Measurements from ENCODE around the gene TXNDC17.
A peak's percentile ranks its signal among the peaks of the same experiment; 100 is the strongest.
"Not testable (repeated sequence)": the region's sequence is repeated elsewhere in the genome, so short reads cannot be mapped to it uniquely, and the experiment has no call there.

TXNDC17 gene

DNA sequence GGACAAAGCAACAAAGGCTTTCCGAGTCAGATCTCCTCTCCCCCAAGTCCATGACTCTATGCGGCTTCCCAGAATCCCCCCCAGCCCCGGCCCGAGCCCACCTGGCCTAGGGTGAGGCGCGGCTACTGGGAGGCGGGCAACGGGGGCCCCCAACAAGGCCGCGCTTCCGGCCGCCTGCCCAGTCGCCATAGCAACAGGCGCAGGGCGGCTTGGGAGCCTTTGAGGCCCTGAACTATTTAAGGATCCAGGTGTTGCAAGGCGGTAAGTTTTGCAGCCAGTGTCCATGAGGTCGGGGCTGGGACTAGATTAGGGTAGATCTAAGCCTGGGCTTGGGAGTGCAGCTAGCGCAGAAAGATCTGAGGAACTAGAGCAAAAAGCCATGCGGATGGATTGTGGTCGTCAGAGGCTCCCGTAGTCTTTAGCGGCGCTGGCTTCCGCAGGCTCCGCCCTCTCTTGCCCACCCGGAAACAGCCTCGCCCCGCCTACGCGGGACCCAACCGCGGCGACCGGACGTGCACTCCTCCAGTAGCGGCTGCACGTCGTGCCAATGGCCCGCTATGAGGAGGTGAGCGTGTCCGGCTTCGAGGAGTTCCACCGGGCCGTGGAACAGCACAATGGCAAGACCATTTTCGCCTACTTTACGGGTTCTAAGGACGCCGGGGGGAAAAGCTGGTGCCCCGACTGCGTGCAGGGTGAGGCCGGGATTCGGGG, at the start of gene TXNDC17, which contains the start of gene KIAA0753:
Gene TXNDC17, plus strand, starts transcription at position 525 of the 711 bp plus-strand sequence. Its CDS starts 23 bp downstream, at position 548.
Gene KIAA0753, minus strand, starts transcription at position 176 of the 711 bp plus-strand sequence. CDS start 5,608 bp downstream, outside the sequence.
- DNase-seq (ENCODE audit: low read depth, low spot score), result peak; percentile 84

DNA sequence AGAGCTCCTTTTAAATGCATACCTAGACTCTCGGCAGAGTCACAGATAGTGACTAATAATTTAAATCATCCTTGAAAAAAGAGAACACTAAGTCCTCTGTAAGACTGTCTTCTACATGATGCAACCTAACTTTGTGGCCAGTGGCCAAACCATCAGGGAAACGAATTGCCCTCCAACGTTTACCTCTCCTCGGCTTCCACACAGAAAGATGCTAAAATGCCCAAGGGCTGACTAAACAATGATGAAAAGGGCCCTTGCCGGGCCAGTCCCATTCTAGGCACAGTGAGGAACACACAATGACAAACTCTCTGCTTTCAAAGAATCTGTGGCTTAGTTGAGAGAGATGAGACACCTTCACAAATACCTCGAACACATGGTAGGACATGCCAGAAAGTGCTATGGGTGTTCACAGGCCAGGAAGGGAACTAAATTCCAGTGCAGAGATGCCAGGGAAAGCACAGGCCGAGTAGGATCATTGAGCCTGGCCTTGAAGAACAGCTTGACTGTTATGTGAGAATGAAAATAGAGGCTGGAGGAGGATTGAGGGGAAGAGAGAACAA, 49.2 kb upstream of the TXNDC17 start:
- DNase-seq (ENCODE audit: low read depth, low spot score), result no peak

DNA sequence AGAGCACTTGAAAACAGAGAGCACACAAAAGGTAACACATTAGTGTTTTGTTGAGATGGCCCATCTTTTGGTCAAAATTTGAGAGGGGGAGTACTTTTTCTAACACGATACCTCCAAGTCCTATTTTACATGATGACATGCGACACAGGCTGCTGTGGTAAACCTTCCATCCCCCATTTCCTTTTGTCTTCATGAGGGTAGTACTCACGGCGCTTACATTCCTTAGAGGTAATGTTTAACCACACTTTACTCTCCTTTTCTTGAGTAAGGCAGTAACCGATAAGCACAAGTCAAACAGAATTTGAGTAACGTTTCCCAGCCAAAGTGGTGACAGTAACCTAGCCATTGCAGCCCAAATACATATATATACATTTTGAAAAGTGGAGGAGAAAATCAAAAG, 48.7 kb upstream of the TXNDC17 start:
- no peak for DNase-seq (ENCODE audit: low read depth, low spot score)

DNA sequence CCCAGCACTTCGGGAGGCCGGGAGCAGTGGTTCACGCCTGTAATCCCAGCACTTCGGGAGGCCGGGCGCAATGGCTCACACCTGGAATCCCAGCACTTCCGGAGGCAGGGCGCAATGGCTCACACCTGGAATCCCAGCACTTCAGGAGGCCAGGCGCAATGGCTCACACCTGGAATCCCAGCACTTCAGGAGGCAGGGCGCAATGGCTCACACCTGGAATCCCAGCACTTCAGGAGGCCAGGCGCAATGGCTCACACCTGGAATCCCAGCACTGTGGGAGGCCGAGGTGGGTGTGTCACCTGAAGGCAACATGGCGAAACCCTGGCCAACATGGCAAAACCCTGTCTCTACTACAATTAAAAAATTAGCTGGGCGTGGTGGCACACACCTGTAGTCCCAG, 47.5 kb upstream of the TXNDC17 start:
- not testable (repeated sequence) for DNase-seq (ENCODE audit: low read depth, low spot score)

DNA sequence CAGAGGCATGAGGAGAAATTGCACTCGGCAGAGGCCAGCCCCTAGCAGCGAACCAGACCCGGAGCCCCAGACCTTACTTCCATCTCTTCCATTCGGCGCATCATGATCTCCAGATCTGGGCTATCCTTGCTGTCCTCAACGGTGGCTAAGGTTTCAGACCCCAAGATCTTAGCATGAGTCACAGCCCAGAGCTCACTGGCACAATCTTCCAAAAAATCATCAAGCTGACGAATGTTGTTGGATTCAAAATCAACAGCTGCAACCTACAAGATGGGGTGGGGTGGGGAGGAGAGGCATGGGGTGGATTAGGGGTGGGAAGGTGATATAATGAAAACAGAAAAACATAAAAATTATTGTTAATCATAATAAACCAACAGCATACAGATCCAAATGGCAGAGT, 44.8 kb upstream of the TXNDC17 start:
- DNase-seq (ENCODE audit: low read depth, low spot score), result no peak

DNA sequence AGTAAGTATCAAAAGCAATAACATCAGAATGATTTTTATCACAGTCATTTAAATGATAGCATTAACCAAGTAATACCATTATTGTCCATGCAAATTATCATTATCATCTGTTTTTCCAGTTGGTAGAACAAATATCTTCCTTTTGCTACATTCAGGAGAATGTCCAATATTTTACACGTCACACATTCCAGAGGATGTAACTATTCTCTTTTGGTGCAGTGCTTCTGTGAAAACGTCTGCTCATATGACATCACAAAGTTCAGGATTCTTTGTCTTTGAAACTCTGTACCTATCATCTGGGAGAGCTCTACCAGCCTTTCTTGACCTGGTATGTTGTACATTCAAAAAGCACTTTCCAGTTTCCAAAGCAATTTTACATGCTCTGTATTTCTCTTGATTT, 44.3 kb upstream of the TXNDC17 start:
- DNase-seq (ENCODE audit: low read depth, low spot score), result no peak

DNA sequence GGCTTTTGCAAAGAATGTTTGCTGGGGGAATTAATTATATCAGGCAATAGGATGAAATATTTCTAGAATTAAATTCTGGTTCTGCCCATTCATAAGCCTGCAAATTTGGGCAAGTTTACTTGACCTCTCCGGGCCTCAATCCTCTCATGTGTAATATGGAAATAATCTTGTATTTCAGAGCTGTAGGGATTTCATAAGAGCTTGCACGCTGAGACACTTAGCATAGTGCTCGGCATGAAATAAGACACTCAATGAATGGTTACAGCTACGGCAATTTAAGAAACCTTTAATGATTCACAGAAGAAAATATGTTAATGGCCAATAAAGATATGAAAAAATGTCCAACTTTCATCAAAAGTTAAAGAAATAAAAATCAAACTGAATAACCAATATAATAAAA, 43.9 kb upstream of the TXNDC17 start:
- DNase-seq (ENCODE audit: low read depth, low spot score), result no peak

DNA sequence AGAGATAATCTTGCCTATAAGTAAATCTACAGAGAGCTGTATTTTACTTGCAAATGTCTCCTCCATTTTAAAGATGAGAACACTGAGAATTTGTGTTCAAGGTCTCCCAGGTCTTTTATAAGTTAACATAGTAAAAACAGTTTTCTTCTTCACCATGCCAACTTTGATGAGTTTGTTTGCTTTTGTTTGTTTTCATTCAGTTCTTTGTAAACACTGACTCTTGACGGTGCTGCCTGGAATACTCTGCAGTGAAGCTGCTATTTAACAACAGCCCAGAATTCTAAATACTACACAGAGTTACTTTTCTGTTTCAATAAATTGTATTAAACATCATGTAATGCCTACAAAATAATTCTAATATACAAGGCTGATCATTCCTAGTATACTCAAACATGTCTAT, 43.1 kb upstream of the TXNDC17 start:
- DNase-seq (ENCODE audit: low read depth, low spot score), result no peak

DNA sequence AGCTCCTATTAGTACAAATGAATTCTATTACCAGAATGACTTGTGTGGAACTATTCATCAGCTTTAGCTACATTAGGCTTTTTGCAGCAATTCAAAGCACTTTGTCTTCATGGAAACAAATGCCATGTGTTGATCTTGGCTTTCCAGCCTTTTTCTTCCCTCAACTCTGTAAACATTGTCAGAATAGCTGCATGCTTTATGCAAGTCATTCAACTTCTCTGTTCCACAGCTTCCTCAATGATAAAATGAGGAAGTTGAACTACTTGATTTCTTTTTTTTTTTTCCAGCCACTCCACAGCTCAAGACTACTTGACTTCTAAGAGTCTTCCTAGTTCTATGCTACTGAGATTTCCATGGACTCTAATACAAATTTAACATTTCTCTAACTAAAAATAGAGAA, 41.5 kb upstream of the TXNDC17 start:
- DNase-seq (ENCODE audit: low read depth, low spot score), result no peak

DNA sequence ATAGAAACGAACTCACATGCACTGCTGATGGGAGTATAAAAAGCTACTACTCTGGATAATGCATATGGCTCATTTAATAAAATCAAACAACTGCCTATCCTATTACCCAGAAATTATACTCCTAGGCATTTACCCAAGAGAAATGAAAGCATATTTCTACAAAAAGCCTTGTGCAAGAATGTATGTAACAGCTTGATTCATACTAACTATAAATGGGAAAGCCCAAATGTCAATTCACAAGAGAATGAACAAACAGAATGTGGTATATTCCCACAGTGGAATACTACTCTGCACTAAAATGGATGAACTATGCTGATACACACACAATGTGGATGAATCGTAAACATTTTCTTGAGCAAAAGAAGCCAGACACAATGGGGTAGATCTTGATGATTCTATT, 38.7 kb upstream of the TXNDC17 start:
- DNase-seq (ENCODE audit: low read depth, low spot score), result no peak

DNA sequence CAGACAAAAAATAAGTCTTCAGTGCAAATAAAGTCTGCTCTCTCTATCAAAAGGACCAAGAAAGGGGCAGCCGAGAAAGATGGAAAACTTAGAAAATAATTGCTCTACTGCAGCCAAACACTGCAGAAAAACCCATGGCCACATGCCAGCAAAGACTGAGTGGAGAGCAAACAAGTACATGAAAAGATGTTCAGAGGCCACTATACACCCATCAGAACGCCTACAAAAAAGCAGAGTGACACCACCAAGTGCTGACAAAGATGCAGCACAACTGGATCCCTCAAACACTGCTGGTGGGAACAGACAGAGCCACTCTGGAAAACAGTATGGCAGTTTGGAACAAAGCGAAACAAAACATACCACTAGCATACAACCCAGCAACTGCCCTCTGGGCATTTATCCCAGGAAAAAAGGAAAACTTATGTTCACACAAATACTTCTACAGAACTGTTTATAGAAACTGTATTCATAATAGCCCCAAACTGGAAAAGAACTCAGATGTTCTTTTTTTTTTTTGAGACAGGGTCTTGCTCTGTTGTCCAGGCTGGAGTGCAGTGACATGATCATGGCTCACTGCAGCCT, 37.0 kb upstream of the TXNDC17 start:
- DNase-seq (ENCODE audit: low read depth, low spot score), result no peak

DNA sequence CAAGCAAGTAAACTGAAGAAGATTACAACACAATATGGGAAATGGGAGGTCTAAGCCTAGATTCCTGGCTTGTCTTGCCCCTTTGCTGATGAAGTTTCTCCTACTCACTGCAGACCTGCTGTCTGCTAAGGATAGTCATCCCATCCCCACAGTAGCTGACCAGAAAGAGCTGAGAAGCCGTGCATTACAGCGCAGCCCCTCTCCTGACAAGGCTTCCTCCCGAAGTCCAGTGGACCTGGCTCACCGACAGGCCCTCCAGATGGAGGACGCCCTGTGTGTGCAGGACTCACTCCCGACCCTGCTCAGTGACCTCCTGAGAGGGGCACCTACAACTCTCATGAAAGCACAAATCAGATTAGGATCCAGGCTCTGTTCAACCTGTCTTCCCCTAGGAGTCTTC, 35.7 kb upstream of the TXNDC17 start:
- no peak for DNase-seq (ENCODE audit: low read depth, low spot score)

DNA sequence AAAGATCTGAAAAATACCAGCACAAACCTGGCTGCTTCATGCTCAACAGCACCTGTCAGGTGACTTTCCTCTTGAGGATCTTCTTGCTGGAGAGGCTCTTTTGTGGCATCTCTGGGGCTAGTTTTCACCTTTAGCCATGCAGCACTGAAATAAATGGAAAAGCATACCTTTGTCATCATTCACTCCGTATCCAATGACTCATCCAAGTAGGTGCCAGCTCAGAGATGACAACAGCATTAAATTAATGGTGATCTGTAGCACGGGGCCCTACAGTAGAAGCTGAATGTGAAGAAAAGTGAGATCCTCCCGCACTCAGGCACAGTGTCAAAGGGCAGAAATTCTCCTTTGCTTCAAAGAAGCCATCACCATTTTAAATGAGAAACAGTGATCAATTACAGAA, 32.5 kb upstream of the TXNDC17 start:
- DNase-seq (ENCODE audit: low read depth, low spot score), result no peak

DNA sequence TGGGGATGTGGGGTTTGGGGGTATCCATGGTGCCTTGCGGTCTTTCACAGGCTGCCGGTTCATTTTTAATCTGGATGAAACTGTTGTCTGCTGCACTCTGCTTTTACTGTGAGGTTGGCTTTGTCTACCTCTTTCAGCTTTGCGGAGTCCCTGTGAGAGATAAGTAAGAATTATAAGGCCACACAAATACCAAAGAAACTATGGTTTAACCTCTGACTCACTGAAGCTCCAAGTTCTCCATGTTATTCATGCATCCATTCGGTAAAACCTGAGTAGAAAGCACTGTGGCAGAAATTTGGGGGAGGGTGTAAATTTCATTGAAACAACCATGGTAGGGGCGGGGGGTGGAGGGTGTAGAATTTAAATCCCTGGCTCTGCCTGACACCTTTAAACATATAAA, 30.8 kb upstream of the TXNDC17 start:
- no peak for DNase-seq (ENCODE audit: low read depth, low spot score)

DNA sequence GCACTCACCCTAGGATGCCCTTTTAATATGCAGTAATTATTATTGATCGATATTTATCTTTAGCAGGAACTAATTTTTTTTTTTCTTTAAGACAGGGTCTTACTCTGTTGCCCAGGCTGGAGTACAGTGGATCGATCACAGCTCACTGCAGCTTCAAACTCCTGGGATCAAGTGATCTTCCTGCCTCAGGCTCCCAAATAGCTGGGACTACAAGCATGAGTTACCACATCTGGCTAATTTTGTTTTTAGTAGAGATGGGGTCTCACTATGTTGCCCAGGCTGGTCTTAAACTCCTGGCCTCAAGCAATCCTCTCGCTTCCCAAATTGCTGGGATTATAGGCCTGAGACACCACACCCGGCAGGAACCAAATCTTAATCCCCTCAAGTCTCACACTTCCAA, 29.6 kb upstream of the TXNDC17 start:
- no peak for DNase-seq (ENCODE audit: low read depth, low spot score)

DNA sequence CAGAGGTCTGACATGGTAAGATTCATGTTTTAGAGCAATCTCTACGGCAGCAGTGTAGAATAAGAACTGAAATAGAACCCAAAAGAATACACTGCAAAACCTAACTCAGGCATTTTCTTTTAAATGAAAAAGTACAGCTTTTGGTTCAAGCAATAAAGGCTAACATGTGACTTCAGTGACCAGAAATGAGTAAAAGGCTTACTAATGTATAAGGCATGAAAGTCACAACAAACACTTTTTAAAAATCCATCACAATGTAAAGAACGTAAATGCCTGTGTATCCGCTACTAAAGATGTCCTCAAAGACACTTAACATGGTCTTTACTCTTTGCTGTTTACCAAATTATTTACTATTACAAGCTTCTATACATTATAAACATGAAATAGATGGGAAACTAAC, 16.9 kb upstream of the TXNDC17 start:
- DNase-seq (ENCODE audit: low read depth, low spot score), result no peak

DNA sequence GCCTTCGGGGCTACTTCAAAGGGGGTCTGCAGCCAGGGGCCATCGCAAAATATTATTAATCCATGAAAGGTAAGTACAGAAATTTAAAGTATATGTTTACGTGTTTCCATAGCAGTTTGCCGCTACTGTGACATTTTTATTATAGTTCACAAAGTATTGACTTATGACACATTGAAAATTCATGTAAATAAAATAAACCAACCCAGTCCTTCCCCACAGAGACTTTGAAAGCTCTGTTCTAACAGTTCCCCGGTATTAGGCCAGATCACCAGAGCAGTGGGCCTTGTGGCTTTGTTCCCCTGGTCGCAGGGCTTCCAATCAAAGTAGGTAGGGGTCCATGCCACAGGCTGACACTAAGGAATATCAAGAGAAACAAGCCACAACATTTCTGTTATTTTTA, 14.2 kb upstream of the TXNDC17 start:
- DNase-seq (ENCODE audit: low read depth, low spot score), result no peak

DNA sequence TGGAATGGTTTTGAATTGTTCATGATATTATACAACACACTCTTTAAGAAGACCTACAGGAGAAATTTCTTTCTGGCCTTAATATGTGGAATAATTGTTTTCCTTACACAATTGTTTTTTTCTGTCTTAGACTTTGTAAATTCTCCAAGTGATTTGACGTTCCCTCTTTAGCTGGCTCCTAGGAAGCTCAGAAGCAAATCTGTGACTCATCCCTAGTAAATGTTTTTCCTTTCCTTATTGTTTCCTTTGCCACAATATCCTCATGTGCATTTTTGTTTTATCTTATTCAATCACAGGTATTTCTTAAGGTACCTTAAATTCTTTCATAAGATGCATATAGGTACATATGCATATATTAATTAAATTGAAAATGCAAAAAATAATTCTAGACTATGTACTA, 13.8 kb upstream of the TXNDC17 start:
- DNase-seq (ENCODE audit: low read depth, low spot score), result no peak

DNA sequence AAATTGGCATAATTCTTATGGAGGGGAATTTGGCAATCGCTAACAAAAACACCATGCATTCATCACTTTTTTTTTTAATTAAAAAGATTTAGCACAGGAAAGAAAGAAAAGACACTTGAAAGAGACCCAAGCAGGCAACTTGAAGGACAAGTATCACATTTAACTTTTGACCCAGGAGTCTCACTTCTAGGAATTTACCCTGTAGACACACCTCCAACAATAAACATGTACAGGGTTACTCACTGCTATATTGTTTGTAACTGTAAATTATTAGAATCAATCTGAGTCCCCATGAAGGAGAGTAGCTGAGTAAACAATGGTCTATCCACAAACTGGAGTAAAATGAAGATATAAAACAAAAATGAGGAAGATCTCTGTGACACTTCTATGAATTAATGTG, 10.5 kb upstream of the TXNDC17 start:
- no peak for DNase-seq (ENCODE audit: low read depth, low spot score)

DNA sequence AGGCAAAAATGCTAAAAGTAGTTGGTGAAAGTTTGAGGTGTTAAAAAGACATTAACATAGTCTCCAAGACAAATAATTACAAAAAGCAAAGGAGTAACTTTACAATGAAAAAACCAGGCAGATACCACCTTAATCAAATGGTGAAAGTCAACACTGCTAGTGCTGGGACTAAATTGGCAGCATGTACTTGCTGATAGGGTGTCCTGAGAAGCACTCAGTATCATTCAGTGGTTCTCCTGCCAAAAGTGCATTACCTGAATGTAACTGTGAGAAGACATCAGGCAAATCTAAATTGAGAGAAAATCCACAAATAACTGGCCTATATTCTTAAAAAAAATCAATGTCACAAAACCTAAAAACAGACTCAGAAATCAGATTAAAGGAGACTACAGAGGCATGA, 8.3 kb upstream of the TXNDC17 start:
- DNase-seq (ENCODE audit: low read depth, low spot score), result no peak

DNA sequence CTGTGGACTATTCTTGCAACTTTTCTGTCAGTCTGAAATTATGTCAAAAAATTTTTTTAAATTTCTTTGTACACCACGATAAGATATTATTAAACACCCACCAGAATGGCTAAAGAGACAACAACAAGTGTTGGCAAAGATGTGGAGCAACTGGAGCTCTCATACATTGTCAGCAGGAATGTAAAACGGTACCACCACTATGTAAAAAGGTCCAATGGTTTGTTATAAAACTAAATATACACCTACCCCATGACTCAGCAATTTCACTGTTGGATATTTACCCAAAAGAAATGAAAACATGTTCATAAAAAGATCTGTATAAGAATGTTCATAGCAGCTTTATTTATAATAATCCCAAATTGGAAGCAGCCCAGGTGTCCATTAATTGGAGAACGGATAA, 7.6 kb upstream of the TXNDC17 start:
- DNase-seq (ENCODE audit: low read depth, low spot score), result no peak

DNA sequence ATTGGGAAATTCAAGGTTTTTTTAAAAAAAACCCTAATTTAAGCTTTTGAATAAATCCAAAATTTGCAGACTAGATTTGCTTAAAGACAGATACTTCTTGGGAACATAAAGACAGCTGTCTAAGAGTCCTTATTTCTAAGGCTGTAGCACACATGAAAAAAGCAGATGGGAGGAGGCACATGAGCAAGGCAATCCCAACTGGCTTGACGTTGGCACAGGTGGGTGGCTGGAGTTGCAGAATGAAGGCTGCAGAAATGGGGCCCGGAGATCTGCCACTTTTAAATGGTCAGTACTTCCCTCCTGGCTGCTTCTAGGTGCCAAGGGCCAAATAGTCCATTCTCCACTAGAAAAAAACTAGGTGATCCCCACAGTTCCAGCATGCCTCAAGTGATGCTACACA, 4.8 kb upstream of the TXNDC17 start:
- DNase-seq (ENCODE audit: low read depth, low spot score), result no peak

Data from activated naive CD8-positive, alpha-beta T cell treated with anti-CD3 and anti-CD28 coated beads, Interleukin-2, amount 50 U/mL, for 16 hours (primary cell).